ENCODE results near the gene RPN1. TPM values are rescaled to one million over a fixed set of nuclear protein-coding genes. Genes with fewer than 3 reads are reported as not detected.

Gene RPN1
- total RNA-seq, 6 donors from 2014 or later, result 81.7 to 321 (median 218) TPM

GRCh38 chr3:128609294-128609693 is 41.3 kb downstream of the RPN1 start:
- no peak overlapping the region for H3K4me3 ChIP-seq
- no peak for DNase-seq
- H3K9me3 ChIP-seq, result no peaks in the 10 kb centered on the region
- no peak overlapping the region for H3K27ac ChIP-seq
- 81 to 88% methylated on average over 11 of the region's 11 CpGs for WGBS, 2 donors
- TF ChIP-seq POLR2A (IDR thresholded peaks at IDR 0.05) (no peak), POLR2AphosphoS5 (IDR thresholded peaks at IDR 0.05) (no peak), CTCF (IDR thresholded peaks at IDR 0.05) (no peak), EP300 (IDR thresholded peaks at IDR 0.05) (no peak)
- no peak for ATAC-seq (ENCODE audit: low FRiP score in 2 of 2)
- peaks cover 11 to 14% (median 12%) of the 10 kb centered on the region in 4 donors for H3K4me1 ChIP-seq
- no peaks in the 10 kb centered on the region for H3K36me3 ChIP-seq
- no peaks in the 10 kb centered on the region for H3K27me3 ChIP-seq

GRCh38 chr3:128607710-128608048 is 42.9 kb downstream of the RPN1 start:
- TF ChIP-seq EP300 (IDR thresholded peaks at IDR 0.05), result no peak
- TF ChIP-seq POLR2AphosphoS5 (IDR thresholded peaks at IDR 0.05), result no peak
- TF ChIP-seq CTCF (IDR thresholded peaks at IDR 0.05), result no peak
- no peak for TF ChIP-seq POLR2A (IDR thresholded peaks at IDR 0.05)
- Histone ChIP-seq H3K4me3 (peak overlapping the region in 3 of 4 donors; percentile 48 to 64 (median 57)), H3K27ac (peak overlapping the region; percentile 9 to 84 (median 40)), H3K27me3 (no peaks in the 10 kb centered on the region), H3K36me3 (no peaks in the 10 kb centered on the region), H3K4me1 (peaks cover 11 to 14% (median 12%) of the 10 kb centered on the region in 4 donors), H3K9me3 (no peaks in the 10 kb centered on the region)
- no peak for DNase-seq
- WGBS, 2 donors, result 50 to 61% methylated on average over 7 to 9 of the region's 12 CpGs
- no peak for ATAC-seq (ENCODE audit: low FRiP score in 2 of 2)

- ATAC-seq (ENCODE audit: low FRiP score in 2 of 2) (no peak), DNase-seq (no peak)
- TF ChIP-seq POLR2A (IDR thresholded peaks at IDR 0.05) (no peak), POLR2AphosphoS5 (IDR thresholded peaks at IDR 0.05) (no peak), CTCF (IDR thresholded peaks at IDR 0.05) (no peak), EP300 (IDR thresholded peaks at IDR 0.05) (no peak)
- no peaks in the 10 kb centered on the region for H3K36me3 ChIP-seq
- H3K27me3 ChIP-seq, result no peaks in the 10 kb centered on the region
- no peak overlapping the region for H3K27ac ChIP-seq
- no peaks in the 10 kb centered on the region for H3K9me3 ChIP-seq
- peaks cover 11 to 14% (median 12%) of the 10 kb centered on the region in 4 donors for H3K4me1 ChIP-seq
- WGBS, 2 donors, result 79 to 89% methylated on average over 7 of the region's 7 CpGs
- no peak overlapping the region for H3K4me3 ChIP-seq
Observed at GRCh38 chr3:128606094-128606493, 44.5 kb downstream of the RPN1 start.

DNA sequence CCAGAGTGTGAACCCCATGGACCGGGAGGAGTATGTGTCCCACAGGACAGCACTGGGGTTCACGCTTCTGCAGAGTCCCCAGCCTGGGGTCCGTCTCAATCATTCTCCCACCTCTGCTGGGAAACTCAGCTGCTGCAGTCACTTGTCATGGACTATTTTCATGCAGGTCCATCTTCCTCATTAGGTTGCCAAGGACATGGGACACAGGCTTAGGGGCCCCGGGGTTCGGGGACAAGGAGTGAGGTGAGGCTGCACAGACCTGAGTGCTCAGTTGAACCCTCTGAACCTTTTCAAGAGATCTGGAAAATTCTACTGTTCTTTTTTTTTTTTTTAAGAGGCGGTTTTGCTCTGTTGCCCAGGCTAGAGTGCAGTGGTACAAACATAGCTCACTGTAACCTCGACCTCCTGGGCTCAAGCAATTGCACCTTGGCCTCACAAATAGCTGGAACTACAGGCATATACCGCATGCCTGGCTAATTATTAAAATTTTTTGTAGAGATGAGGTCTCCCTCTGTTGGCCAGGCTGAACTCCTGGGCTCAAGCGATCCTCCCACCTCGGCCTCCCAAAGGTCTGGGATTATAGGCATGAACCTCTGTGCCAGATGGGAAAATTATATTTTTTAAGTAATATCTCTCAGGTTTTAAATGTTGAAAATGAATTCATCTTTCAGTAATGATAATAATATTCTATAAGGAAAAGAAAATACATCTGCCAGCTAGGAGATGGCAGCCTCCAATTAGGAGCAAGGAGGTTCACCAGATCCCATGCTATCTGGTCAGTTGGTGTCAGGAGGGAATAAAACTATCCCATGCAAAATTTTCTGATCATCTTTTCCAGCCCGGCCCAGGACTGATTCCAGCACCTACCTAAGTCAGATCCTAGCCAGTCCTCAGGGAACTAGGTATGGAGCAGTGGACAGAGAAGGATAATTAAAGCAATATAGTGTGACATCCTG is 45.2 kb downstream of the RPN1 start:
- ATAC-seq (ENCODE audit: low FRiP score in 2 of 2) (no peak), DNase-seq (no peak)
- no peak overlapping the region for H3K4me3 ChIP-seq
- H3K27ac ChIP-seq, result no peak overlapping the region
- H3K36me3 ChIP-seq, result no peaks in the 10 kb centered on the region
- peaks cover 11 to 14% (median 12%) of the 10 kb centered on the region in 4 donors for H3K4me1 ChIP-seq
- WGBS, 2 donors, result 85 to 87% methylated on average over 11 of the region's 11 CpGs
- no peaks in the 10 kb centered on the region for H3K9me3 ChIP-seq
- no peak for TF ChIP-seq EP300 (IDR thresholded peaks at IDR 0.05)
- no peak for TF ChIP-seq POLR2AphosphoS5 (IDR thresholded peaks at IDR 0.05)
- TF ChIP-seq POLR2A (IDR thresholded peaks at IDR 0.05), result no peak
- TF ChIP-seq CTCF (IDR thresholded peaks at IDR 0.05), result no peak
- H3K27me3 ChIP-seq, result no peaks in the 10 kb centered on the region
